Endodermal cell (in vitro differentiated cells): ENCODE data around the gene EPHA5. TPM values are rescaled to one million over a fixed set of nuclear protein-coding genes. Genes with fewer than 3 reads are reported as not detected.

Experiments used
- DNase-seq: peaks from one replicate; pipeline ENCODE4 v3.0.0-alpha.2; 2017
- H3K27ac ChIP-seq: 2 replicates; pipeline ENCODE4 v1.5.1; 2013; ENCODE audit warnings: mild to moderate bottlenecking, low read depth, low read length, moderate library complexity
- H3K27me3 ChIP-seq: 2 replicates; pipeline ENCODE4 v1.6.1; 2013; ENCODE audit warnings: mild to moderate bottlenecking, low read length, moderate library complexity; ENCODE audit not compliant: insufficient read depth, control insufficient read depth, poor library complexity, severe bottlenecking
- H3K36me3 ChIP-seq: 2 replicates; pipeline ENCODE4 v1.7.0; 2013; ENCODE audit warnings: mild to moderate bottlenecking, low read length, moderate library complexity; ENCODE audit not compliant: control insufficient read depth, insufficient read depth
- H3K4me1 ChIP-seq: one replicate; pipeline ENCODE4 v1.7.0; 2013; ENCODE audit warnings: low read length; ENCODE audit not compliant: control insufficient read depth, insufficient read depth
- H3K4me3 ChIP-seq: 2 replicates; pipeline ENCODE4 v1.5.1; 2013; ENCODE audit warnings: mild to moderate bottlenecking, low read length, moderate library complexity
- H3K9ac ChIP-seq: 2 replicates; pipeline ENCODE4 v1.6.1; 2013; ENCODE audit warnings: mild to moderate bottlenecking, low read length, moderate library complexity; ENCODE audit not compliant: poor library complexity, severe bottlenecking; ENCODE audit errors: extremely low read depth
- H3K9me3 ChIP-seq: 2 replicates; pipeline ENCODE4 v1.6.1; 2013; ENCODE audit warnings: mild to moderate bottlenecking, low read length, moderate library complexity; ENCODE audit not compliant: control insufficient read depth
- H3K27ac Mint-ChIP-seq: 2 replicates; pipeline ENCODE4 v1.8.0; 2020; ENCODE audit warnings: mixed read lengths
- H3K27me3 Mint-ChIP-seq: 2 replicates; pipeline ENCODE4 v1.8.0; 2021; ENCODE audit warnings: mild to moderate bottlenecking, mixed read lengths; ENCODE audit not compliant: insufficient read depth
- H3K36me3 Mint-ChIP-seq: 2 replicates; pipeline ENCODE4 v1.8.0; 2020; ENCODE audit warnings: low read depth, mixed read lengths
- H3K4me1 Mint-ChIP-seq: 2 replicates; pipeline ENCODE4 v1.8.0; 2020; ENCODE audit warnings: mixed read lengths
- H3K4me3 Mint-ChIP-seq: 2 replicates; pipeline ENCODE4 v1.8.0; 2020; ENCODE audit warnings: mild to moderate bottlenecking, moderate library complexity, mixed read lengths
- H3K9me3 Mint-ChIP-seq: 2 replicates; pipeline ENCODE4 v1.8.0; 2020; ENCODE audit warnings: mild to moderate bottlenecking, mixed read lengths
- CTCF ChIP-seq: fragments of 200-600 bp; sonication (generic); conservative IDR thresholded peaks from 2 replicates; pipeline ENCODE4 v1.5.0; 2021; ENCODE audit warnings: antibody characterized with exemption, mild to moderate bottlenecking
- WGBS, 2 experiments: methylation state at CpG; one replicate each; pipeline versions ENCODE4 v1.1.5 to v1.1.7; 2013; ENCODE audit warnings: missing lambda C conversion rate in 2 of 2, mixed read lengths in 1 of 2; ENCODE audit not compliant: insufficient coverage in 1 of 2, insufficient read length in 1 of 2; 5-methylcytosine and 5-hydroxymethylcytosine counted together
- total RNA-seq, 2 donors: library from RNA; stranded (reverse); fragmentation: NEBNext Ultra II Directional in 1 of 2; extraction: Animal tissue kit (Norgen Biotek cat#: 25700) in 1 of 2; gene quantifications; 2 replicates in 1 of 2; 3 replicates in 1 of 2; pipeline ENCODE4 v1.2.1, GENCODE V29; 2021

Gene EPHA5
- total RNA-seq, 2 donors from 2014 or later: 0.09 TPM; not detected in 1

- WGBS, 2 experiments: 83% methylated on average over 1 of the region's 1 CpG; no CpG with 5 or more reads in 1 of the 2 experiments
- H3K4me1 Mint-ChIP-seq: no peaks in the 10 kb centered on the region
- TF ChIP-seq CTCF: no peak
- Histone ChIP-seq H3K27ac (no peak overlapping the region), H3K9me3 (no peaks in the 10 kb centered on the region), H3K4me1 (no peaks in the 10 kb centered on the region), H3K27me3 (no peaks in the 10 kb centered on the region), H3K9ac (no peak overlapping the region), H3K36me3 (no peaks in the 10 kb centered on the region), H3K4me3 (no peak overlapping the region)
- DNase-seq: no peak
- no peaks in the 10 kb centered on the region for H3K36me3 Mint-ChIP-seq
- no peak overlapping the region for H3K27ac Mint-ChIP-seq
- no peak overlapping the region for H3K4me3 Mint-ChIP-seq
- H3K9me3 Mint-ChIP-seq: no peaks in the 10 kb centered on the region
- no peaks in the 10 kb centered on the region for H3K27me3 Mint-ChIP-seq
These were observed 233.2 kb downstream of the EPHA5 start for GRCh38 chr4:65437102-65437501.

GRCh38 chr4:65422109-65422508 is 248.2 kb downstream of the EPHA5 start:
- no peak overlapping the region for H3K9ac ChIP-seq
- Mint-ChIP-seq H3K27me3 (no peaks in the 10 kb centered on the region), H3K9me3 (no peaks in the 10 kb centered on the region), H3K4me1 (no peaks in the 10 kb centered on the region), H3K4me3 (no peak overlapping the region), H3K36me3 (no peaks in the 10 kb centered on the region), H3K27ac (no peak overlapping the region)
- no peaks in the 10 kb centered on the region for H3K36me3 ChIP-seq
- DNase-seq: no peak
- H3K27me3 ChIP-seq: no peaks in the 10 kb centered on the region
- no peaks in the 10 kb centered on the region for H3K9me3 ChIP-seq
- no peaks in the 10 kb centered on the region for H3K4me1 ChIP-seq
- WGBS, 2 experiments: 71% methylated on average over 1 of the region's 1 CpG; no CpG with 5 or more reads in 1 of the 2 experiments
- no peak for TF ChIP-seq CTCF
- H3K27ac ChIP-seq: no peak overlapping the region
- no peak overlapping the region for H3K4me3 ChIP-seq

GRCh38 chr4:65420036-65420435 is 250.3 kb downstream of the EPHA5 start:
- no peak overlapping the region for H3K27ac ChIP-seq
- Mint-ChIP-seq H3K9me3 (no peaks in the 10 kb centered on the region), H3K36me3 (no peaks in the 10 kb centered on the region), H3K27me3 (no peaks in the 10 kb centered on the region), H3K4me1 (no peaks in the 10 kb centered on the region), H3K27ac (no peak overlapping the region), H3K4me3 (no peak overlapping the region)
- no peak for DNase-seq
- no peak overlapping the region for H3K9ac ChIP-seq
- no peaks in the 10 kb centered on the region for H3K27me3 ChIP-seq
- no peaks in the 10 kb centered on the region for H3K36me3 ChIP-seq
- no peak overlapping the region for H3K4me3 ChIP-seq
- TF ChIP-seq CTCF: no peak
- H3K9me3 ChIP-seq: no peaks in the 10 kb centered on the region
- no peaks in the 10 kb centered on the region for H3K4me1 ChIP-seq
